Measurements from ENCODE around the gene STRN3.

Gene STRN3

GRCh38 chr14:30960216-30960615 lies 66.0 kb downstream of the STRN3 start:
- no peak overlapping the region for H3K4me2 ChIP-seq (ENCODE audit: low read length)
- H3K9me3 ChIP-seq (ENCODE audit: control insufficient read depth, insufficient read depth, low read length): no peaks in the 10 kb centered on the region
- TF ChIP-seq EZH2phosphoT487 (IDR thresholded peaks at IDR 0.05; ENCODE audit: borderline replicate concordance, low read length): no peak
- TF ChIP-seq, protein P1, sequence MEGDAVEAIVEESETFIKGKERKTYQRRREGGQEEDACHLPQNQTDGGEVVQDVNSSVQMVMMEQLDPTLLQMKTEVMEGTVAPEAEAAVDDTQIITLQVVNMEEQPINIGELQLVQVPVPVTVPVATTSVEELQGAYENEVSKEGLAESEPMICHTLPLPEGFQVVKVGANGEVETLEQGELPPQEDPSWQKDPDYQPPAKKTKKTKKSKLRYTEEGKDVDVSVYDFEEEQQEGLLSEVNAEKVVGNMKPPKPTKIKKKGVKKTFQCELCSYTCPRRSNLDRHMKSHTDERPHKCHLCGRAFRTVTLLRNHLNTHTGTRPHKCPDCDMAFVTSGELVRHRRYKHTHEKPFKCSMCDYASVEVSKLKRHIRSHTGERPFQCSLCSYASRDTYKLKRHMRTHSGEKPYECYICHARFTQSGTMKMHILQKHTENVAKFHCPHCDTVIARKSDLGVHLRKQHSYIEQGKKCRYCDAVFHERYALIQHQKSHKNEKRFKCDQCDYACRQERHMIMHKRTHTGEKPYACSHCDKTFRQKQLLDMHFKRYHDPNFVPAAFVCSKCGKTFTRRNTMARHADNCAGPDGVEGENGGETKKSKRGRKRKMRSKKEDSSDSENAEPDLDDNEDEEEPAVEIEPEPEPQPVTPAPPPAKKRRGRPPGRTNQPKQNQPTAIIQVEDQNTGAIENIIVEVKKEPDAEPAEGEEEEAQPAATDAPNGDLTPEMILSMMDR (IDR thresholded peaks at IDR 0.05; ENCODE audit: low read depth, low read length, poor library complexity, severe bottlenecking): no peak
- 0 out of 2 replicates have a peak, but pooled peaks cover 3% of the 10 kb centered on the region for H4K20me1 ChIP-seq (ENCODE audit: control insufficient read depth, insufficient read depth, low read depth, low read length)
- H3K27me3 ChIP-seq (ENCODE audit: control insufficient read depth, low read length): no peaks in the 10 kb centered on the region
- H3K9me2 ChIP-seq (replicated peaks; ENCODE audit: control insufficient read depth, low read length): no peaks in the 10 kb centered on the region
- no peak overlapping the region for H3K27ac ChIP-seq (ENCODE audit: low read depth, low read length)
- H3K4me3 ChIP-seq (ENCODE audit: low read length): no peak overlapping the region
- peaks cover 7% of the 10 kb centered on the region; the same call in 1 of the 2 replicates for H3K36me3 ChIP-seq (ENCODE audit: control insufficient read depth, low read length)
- peaks cover 82% of the 10 kb centered on the region for H3K79me2 ChIP-seq (ENCODE audit: control insufficient read depth, low read length)
- H3K4me1 ChIP-seq (ENCODE audit: control insufficient read depth, low read length): peaks cover 10% of the 10 kb centered on the region
- no peaks in the 10 kb centered on the region for H3F3A ChIP-seq (ENCODE audit: control insufficient read depth, insufficient read depth)

- Histone ChIP-seq H3K36me3 (ENCODE audit: control insufficient read depth, low read length) (peaks cover 12% of the 10 kb centered on the region), H3K9me3 (ENCODE audit: control insufficient read depth, insufficient read depth, low read length) (no peaks in the 10 kb centered on the region), H3K27ac (ENCODE audit: low read depth, low read length) (no peak overlapping the region), H4K20me1 (ENCODE audit: control insufficient read depth, insufficient read depth, low read depth, low read length) (0 out of 2 replicates have a peak, but pooled peaks cover 3% of the 10 kb centered on the region), H3K4me1 (ENCODE audit: control insufficient read depth, low read length) (peaks cover 10% of the 10 kb centered on the region), H3K4me3 (ENCODE audit: low read length) (no peak overlapping the region), H3K79me2 (ENCODE audit: control insufficient read depth, low read length) (peaks cover 68% of the 10 kb centered on the region), H3K27me3 (ENCODE audit: control insufficient read depth, low read length) (no peaks in the 10 kb centered on the region), H3K9me2 (replicated peaks; ENCODE audit: control insufficient read depth, low read length) (no peaks in the 10 kb centered on the region), H3F3A (ENCODE audit: control insufficient read depth, insufficient read depth) (no peaks in the 10 kb centered on the region), H3K4me2 (ENCODE audit: low read length) (peak overlapping the region; percentile 16; the same call in 1 of the 2 replicates)
- no peak for TF ChIP-seq EZH2phosphoT487 (IDR thresholded peaks at IDR 0.05; ENCODE audit: borderline replicate concordance, low read length)
- TF ChIP-seq, protein P1 (IDR thresholded peaks at IDR 0.05; ENCODE audit: low read depth, low read length, poor library complexity, severe bottlenecking): no peak
Measured at GRCh38 chr14:30958555-30959407, 67.4 kb downstream of the STRN3 start.

DNA sequence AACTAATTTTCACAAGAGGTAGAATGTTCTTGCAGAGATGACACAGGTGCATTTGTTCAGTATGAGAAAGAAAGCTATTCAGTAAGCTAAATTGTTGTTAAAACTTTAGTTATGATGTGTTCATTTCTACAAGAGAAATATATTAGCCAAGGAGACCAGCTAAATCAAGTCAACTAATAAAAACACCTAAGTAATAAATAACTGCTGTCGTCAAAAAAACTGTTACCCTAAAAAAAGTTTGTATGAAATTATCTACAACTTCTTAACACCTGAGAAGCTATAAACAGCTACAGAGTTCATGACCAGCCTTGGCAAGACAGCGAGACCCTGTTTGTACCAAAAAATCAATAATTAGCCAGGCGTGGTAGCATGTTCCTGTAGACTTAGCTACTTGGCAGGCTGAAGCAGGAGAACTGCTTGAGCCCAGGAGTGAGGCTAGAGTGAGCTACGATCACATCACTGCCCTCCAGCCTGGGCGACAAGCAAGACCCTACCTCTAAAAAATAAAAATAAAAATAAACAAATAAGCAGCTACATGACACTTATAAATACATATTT lies 68.3 kb downstream of the STRN3 start:
- Histone ChIP-seq H3K9me3 (ENCODE audit: control insufficient read depth, insufficient read depth, low read length) (no peaks in the 10 kb centered on the region), H3K4me1 (ENCODE audit: control insufficient read depth, low read length) (peaks cover 10% of the 10 kb centered on the region), H3K27ac (ENCODE audit: low read depth, low read length) (no peak overlapping the region), H3F3A (ENCODE audit: control insufficient read depth, insufficient read depth) (no peaks in the 10 kb centered on the region), H3K27me3 (ENCODE audit: control insufficient read depth, low read length) (no peaks in the 10 kb centered on the region), H4K20me1 (ENCODE audit: control insufficient read depth, insufficient read depth, low read depth, low read length) (0 out of 2 replicates have a peak, but pooled peaks cover 3% of the 10 kb centered on the region), H3K4me3 (ENCODE audit: low read length) (no peak overlapping the region), H3K36me3 (ENCODE audit: control insufficient read depth, low read length) (peaks cover 18% of the 10 kb centered on the region), H3K9me2 (replicated peaks; ENCODE audit: control insufficient read depth, low read length) (no peaks in the 10 kb centered on the region), H3K4me2 (ENCODE audit: low read length) (no peak overlapping the region), H3K79me2 (ENCODE audit: control insufficient read depth, low read length) (peaks cover 60% of the 10 kb centered on the region)
- TF ChIP-seq EZH2phosphoT487 (IDR thresholded peaks at IDR 0.05; ENCODE audit: borderline replicate concordance, low read length): no peak
- TF ChIP-seq, protein P1 (IDR thresholded peaks at IDR 0.05; ENCODE audit: low read depth, low read length, poor library complexity, severe bottlenecking): no peak
